GM12874 (cell line): Measurements from ENCODE around the gene PILRA.

Source experiments
- TF ChIP-seq, protein P1 (sequence below): IDR thresholded peaks from 2 replicates; pipeline ENCODE4 v1.5.1; 2011; ENCODE audit warnings: low read depth, mild to moderate bottlenecking, control low read depth, low read length, moderate library complexity; ENCODE audit not compliant: insufficient read depth

The PILRA gene

DNA sequence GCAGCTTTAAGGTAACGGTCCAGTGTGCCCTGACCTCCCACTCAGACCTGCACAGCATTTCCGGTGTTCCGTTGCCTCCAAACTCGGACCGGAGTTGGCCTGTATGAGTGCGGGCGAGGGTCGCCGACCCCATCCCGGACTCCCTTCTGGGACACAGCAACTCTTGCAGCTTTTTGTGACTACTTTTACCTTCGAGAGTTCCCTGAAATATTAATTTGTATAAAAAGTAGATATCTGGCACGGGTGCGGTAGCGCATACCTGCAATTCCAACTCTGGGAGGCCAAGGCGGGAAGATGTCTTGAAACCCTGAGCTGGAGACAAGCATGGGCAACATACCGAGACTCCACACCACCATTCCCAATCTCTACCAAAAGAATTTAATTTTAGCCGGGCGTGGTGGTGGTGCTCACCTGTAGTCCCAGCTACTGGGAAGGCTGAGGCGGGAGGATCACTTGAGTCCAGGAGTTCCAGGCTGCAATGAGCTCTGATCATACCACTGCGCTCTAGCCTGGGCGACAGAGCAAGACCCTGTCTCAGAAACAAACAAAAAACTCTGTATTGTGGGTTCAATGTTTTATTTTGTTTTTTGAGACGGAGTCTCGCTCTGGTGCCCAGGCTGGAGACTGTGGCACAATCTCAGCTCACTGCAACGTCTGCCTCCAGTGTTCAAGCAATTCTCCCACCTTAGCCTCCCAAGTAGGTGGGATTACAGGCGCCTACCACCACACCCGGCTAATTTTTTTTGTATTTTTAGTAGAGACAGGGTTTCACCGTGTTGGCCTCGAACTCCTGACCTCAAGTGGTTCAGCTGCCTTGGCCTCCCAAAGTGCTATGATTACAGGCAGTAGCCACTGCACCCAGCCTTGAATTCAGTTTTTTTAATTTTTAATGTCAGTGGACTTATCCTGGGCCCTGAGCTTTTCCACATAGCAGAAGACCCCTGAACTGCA lies 64.1 kb downstream of the PILRA start:
- TF ChIP-seq, protein P1, sequence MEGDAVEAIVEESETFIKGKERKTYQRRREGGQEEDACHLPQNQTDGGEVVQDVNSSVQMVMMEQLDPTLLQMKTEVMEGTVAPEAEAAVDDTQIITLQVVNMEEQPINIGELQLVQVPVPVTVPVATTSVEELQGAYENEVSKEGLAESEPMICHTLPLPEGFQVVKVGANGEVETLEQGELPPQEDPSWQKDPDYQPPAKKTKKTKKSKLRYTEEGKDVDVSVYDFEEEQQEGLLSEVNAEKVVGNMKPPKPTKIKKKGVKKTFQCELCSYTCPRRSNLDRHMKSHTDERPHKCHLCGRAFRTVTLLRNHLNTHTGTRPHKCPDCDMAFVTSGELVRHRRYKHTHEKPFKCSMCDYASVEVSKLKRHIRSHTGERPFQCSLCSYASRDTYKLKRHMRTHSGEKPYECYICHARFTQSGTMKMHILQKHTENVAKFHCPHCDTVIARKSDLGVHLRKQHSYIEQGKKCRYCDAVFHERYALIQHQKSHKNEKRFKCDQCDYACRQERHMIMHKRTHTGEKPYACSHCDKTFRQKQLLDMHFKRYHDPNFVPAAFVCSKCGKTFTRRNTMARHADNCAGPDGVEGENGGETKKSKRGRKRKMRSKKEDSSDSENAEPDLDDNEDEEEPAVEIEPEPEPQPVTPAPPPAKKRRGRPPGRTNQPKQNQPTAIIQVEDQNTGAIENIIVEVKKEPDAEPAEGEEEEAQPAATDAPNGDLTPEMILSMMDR = no peak

DNA sequence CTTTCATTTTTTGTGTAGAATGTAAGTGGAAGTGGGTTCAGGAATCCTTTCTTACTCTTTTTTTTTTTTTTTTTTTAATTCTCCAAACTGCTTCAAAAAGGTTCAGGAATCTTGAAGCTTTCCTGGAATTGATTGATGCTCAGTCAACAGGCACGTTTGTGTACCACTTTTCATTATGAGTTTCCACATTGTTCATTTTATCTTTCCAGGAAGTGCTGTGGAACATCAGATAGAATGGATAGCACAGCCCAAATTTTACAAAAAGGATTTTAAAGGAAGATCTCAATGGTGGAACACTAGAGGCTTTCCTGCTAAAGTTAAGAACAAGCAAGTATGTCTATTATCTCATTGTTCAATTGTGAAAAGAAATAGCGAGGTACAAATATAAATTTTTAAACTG lies 64.9 kb downstream of the PILRA start:
- TF ChIP-seq, protein P1 = no peak

DNA sequence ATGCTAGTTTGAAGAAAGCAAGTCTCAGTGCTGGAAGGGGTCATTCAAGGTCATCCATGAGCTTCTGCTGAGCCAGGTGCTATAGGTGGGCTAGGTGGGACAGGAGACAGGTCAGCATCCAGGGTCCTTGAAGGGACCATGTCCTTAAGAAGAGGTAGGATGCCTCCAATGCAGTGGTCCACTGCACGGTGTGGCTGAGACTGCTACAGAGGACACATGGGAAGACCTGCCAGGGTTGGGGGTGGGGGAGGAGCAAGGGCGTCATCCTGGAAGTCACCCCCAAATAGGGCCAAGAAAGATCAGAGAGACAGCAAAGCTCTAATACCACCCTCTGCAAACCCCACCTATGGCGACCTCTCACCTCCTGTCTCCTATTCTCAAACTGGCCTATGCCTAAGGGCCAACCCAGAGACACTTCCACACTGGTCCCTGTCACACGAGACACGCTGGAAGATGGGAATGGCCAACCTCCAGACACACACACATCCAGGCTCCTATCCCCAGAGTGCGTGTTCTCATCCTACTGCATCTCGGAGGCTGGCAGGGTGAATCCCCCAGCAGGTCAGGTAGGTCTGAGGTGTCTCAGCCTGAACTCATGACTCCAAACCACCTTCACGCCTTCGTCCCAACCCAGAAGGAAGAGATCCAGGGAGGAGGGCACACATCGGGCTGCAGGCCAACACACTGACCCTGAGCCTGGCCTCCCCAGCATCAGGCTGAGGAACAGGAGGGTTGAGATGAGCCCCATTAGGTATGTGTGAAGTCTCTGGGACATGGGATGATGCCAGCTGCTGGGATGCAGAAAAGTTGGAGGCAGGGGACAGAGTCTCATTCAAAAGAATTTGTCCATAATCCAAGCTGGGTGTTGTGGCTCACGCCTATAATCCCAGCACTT lies 68.6 kb downstream of the PILRA start:
- TF ChIP-seq, protein P1 = no peak

DNA sequence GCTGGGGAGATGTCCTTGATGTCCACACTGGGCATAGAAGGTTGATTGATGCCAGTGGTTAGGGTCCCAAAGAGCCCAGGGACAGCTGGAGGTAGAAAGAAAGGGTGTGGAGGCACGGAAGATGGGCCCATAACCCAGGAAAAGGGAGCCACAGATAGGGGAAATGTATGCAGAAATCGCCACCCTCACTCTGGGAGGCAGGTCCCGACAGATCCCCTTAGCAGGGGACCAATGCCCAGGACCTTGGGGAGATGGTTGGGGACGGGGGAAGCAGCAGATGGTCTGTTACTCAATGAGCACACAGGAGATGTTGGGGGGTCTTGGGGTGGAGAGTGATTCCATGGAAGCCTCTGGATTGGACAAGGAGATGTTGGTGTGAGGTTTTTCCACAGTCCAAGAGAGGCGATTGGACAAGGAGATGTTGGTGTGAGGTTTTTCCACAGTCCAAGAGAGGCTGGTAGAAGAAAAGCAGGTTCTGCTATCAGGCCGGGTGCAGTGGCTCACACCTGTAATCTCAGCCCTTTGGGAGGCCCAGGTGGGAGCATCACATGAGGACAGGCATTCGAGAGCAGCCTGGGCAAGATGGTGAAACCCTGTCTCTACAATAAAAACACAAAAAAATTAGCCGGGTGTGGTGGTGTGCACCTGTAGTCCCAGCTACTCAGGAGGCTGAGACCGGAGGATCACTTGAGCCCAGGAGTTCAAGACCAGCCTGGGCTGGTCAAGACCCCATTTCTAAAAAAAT lies 70.0 kb downstream of the PILRA start:
- TF ChIP-seq, protein P1 = no peak

DNA sequence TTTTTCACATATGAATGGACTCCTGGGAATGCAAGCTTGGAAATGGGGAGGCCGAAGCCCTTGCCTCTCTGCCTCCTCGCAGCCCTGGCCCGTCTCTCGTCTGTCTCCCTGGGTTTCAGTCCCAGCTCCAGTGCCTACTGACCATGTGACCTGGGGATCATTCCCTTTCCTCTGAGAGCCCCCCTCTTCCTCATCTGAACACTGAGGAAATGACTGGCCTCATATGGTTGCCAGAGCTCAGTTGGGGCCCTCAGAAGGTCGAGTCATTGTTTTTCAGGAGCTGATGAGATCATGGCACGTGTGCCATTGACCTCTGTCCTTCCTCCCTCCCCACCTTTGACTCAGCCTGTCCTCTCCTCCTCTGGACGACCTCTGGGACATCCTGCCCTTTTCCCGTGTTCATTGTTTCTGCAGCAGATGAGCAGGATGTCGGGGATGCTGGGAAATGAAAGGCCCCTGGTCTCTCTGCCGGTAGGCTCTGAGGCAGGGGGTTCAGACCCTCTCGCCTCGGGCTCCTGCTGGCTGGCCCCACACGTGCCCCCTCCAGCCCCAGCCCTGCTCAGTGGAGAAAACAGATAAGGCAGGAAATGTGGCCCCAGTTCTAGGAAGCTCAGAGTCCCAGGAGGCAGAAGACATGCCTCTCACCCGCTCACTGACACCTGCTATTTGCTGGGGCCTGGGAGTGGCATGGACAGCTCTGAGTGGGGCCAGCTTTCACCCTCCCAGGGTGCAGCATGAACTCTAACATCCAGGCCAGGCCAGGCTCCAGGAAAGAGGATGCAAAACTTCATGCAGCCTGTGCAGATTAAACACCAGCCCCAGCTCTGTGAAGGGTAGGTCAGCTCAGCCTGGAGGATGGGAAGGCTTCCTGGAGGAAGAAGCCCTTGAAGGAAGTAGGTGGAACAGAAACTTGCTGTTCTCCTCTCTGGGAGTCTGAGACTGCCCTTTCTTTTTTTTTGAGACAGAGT lies 71.3 kb downstream of the PILRA start:
- TF ChIP-seq, protein P1 = no peak

DNA sequence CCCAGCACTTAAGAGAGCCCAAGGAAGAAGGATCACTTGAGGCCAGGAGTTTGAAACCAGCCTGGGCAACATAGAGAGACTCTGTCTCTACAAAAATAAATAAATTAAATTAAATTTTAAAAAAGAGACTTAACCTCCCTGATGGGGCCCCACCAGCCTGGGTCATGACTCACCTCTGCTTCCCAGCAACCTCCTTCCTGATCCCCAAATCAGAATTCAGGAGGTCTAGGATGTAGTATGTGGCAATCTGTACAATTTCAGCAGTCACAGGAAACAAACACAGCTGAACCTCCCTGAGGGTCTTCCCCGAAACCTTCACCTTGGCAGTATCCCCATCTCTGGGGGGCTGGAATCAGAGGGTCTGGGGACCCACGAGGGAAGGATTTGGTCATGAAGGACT lies 72.8 kb downstream of the PILRA start:
- TF ChIP-seq, protein P1 = no peak
